K562 (cell line): ENCODE results near the gene APOC1. TPM values are rescaled to one million over a fixed set of nuclear protein-coding genes. Genes with fewer than 3 reads are reported as not detected.

Source experiments
- ARID2 ChIP-seq: fragments of 450-650 bp; IDR thresholded peaks from 2 replicates; pipeline ENCODE4 v1.6.1; 2017; ENCODE audit warnings: antibody characterized with exemption, mild to moderate bottlenecking
- C11orf30 ChIP-seq: fragments of 450-650 bp; IDR thresholded peaks from 2 replicates; pipeline ENCODE4 v1.6.1; 2016; ENCODE audit warnings: low read depth, mild to moderate bottlenecking
- HMG20B ChIP-seq: fragments of 250-450 bp; sonication (Bioruptor Pico); IDR thresholded peaks from 2 replicates; pipeline ENCODE4 v1.5.0; 2021; ENCODE audit warnings: mild to moderate bottlenecking
- HNRNPH1 ChIP-seq: fragments of 200-400 bp; formaldehyde crosslinking; optimal IDR thresholded peaks from 2 replicates; pipeline ENCODE3; 2017; ENCODE audit warnings: low read depth, mild to moderate bottlenecking, low read length, moderate library complexity
- MED1 ChIP-seq: sonication (generic); formaldehyde crosslinking; IDR thresholded peaks from 2 replicates; pipeline ENCODE4 v1.8.1; 2023; ENCODE audit warnings: missing genetic modification reagents, borderline replicate concordance
- MGA ChIP-seq: fragments of 450-650 bp; IDR thresholded peaks from 2 replicates; pipeline ENCODE4 v1.6.1; 2016; ENCODE audit warnings: mild to moderate bottlenecking, moderate library complexity
- NR2C2 ChIP-seq, 2 experiments: fragments of 200-800 bp in 1 of 2; sonication (Bioruptor generic) in 1 of 2; sonication (generic) in 1 of 2; formaldehyde crosslinking in 1 of 2; IDR thresholded peaks; 2 replicates each; pipeline versions ENCODE4 v1.6.1 to v1.8.0; 2016 to 2022; ENCODE audit warnings: mild to moderate bottlenecking in 1 of 2, missing compliant biosample characterization in 1 of 2, missing genetic modification characterization in 1 of 2, missing genetic modification reagents in 1 of 2
- RBM34 ChIP-seq: fragments of 200-400 bp; formaldehyde crosslinking; IDR thresholded peaks from 2 replicates; pipeline ENCODE4 v1.6.1; 2018; ENCODE audit warnings: low read length, borderline replicate concordance; ENCODE audit not compliant: insufficient read depth
- SAP30 ChIP-seq: fragments of 200-600 bp; sonication (generic); IDR thresholded peaks from 2 replicates; pipeline ENCODE4 v1.6.1; 2012; ENCODE audit warnings: borderline replicate concordance, low read depth, mild to moderate bottlenecking, moderate library complexity, low read length, control low read depth, inconsistent platforms; ENCODE audit not compliant: insufficient read depth, poor library complexity, severe bottlenecking
- SMARCC2 ChIP-seq: fragments of 450-650 bp; IDR thresholded peaks from 2 replicates; pipeline ENCODE4 v1.6.1; 2017; ENCODE audit warnings: antibody characterized with exemption, moderate library complexity, mild to moderate bottlenecking, low read depth
- TAL1 ChIP-seq: fragments of 450-650 bp; IDR thresholded peaks from 2 replicates; pipeline ENCODE4 v1.6.1; 2016; ENCODE audit warnings: mild to moderate bottlenecking
- TCF3 ChIP-seq: sonication (generic); formaldehyde crosslinking; IDR thresholded peaks from 2 replicates; pipeline ENCODE4 v1.4.0; 2020; ENCODE audit warnings: mild to moderate bottlenecking, missing genetic modification reagents
- ZEB2 ChIP-seq: fragments of 450-650 bp; IDR thresholded peaks from 2 replicates; pipeline ENCODE4 v1.6.1; 2016
- ZNF140 ChIP-seq: fragments of 250-450 bp; sonication (Bioruptor Pico); IDR thresholded peaks from 2 replicates; pipeline ENCODE4 v1.8.0; 2021; ENCODE audit warnings: moderate library complexity, mild to moderate bottlenecking, inconsistent platforms
- ZNF347 ChIP-seq: fragments of 450-650 bp; formaldehyde crosslinking; IDR thresholded peaks from 2 replicates; pipeline ENCODE4 v1.4.0; 2020; ENCODE audit warnings: low read depth, mild to moderate bottlenecking, moderate library complexity
- ZNF707 ChIP-seq: fragments of 250-450 bp; sonication (Bioruptor Pico); conservative IDR thresholded peaks from 2 replicates; pipeline ENCODE4 v1.8.0; 2022; ENCODE audit warnings: inconsistent platforms, mild to moderate bottlenecking, moderate library complexity
- ZNF766 ChIP-seq: fragments of 200-800 bp; sonication (Bioruptor generic); conservative IDR thresholded peaks from 2 replicates; pipeline ENCODE4 v1.6.1; 2016; ENCODE audit warnings: missing genetic modification characterization, missing compliant biosample characterization
- polyA plus RNA-seq, 8 experiments: library from polyadenylated mRNA; depleted of rRNA in 4 of 8; stranded (reverse) in 5 of 8; unstranded in 3 of 8; fragments of >200 nt; fragmentation: Nextera tagmentation in 2 of 8; fragmentation: Illumina TruSeq in 1 of 8; extraction: Ambion mirVana in 2 of 8; extraction: Trizol in 1 of 8; gene quantifications; 2 replicates each; pipeline versions ENCODE4 v1.2.1 to v1.2.3, GENCODE V29; 2011 to 2014; ENCODE audit warnings: inconsistent platforms in 1 of 8, missing spikeins in 1 of 8
- total RNA-seq, 7 experiments: library from RNA; depleted of rRNA in 6 of 7; stranded (reverse); fragments of >200 nt in 6 of 7; fragmentation: Illumina TruSeq in 2 of 7; extraction: Trizol in 2 of 7; gene quantifications; 2 replicates each; pipeline versions ENCODE4 v1.2.1 to v1.2.3, GENCODE V29; 2011 to 2021; ENCODE audit warnings: low replicate concordance in 1 of 7

APOC1 gene
- total and polyA plus RNA-seq, 9 of the 15 experiments (the other 6 are each of a cell fraction or from before 2014, with no cell fraction given) = 115 to 408 (median 220) TPM

GRCh38 chr19:44903602-44904425 is 10.6 kb upstream of the APOC1 start (continued):
- TF ChIP-seq NR2C2 (CRISPR knock-in tag; IDR thresholded peaks at IDR 0.05) (0 out of 2 replicates have a peak, but pooled peaks have one; percentile 22), NR2C2 (tag; IDR thresholded peaks at IDR 0.05) (no peak), HMG20B (no peak), ZNF766 (CRISPR knock-in tag) (no peak), ZEB2 (no peak), SAP30 (no peak), C11orf30 (peak; percentile 35; the same call in 1 of the 2 replicates), TCF3 (CRISPR knock-in tag) (no peak), ZNF140 (no peak), RBM34 (no peak), MGA (no peak), SMARCC2 (no peak), ARID2 (peak; percentile 86), ZNF347 (CRISPR knock-in tag) (no peak), ZNF707 (CRISPR knock-in tag) (no peak), TAL1 (no peak), HNRNPH1 (no peak), MED1 (CRISPR knock-in tag) (no peak)
